GM21529 (cell line): ENCODE results near the gene BDH1.
"Not testable (repeated sequence)": the region's sequence is repeated elsewhere in the genome, so short reads cannot be mapped to it uniquely, and the experiment has no call there.

Experiments used
- ATAC-seq: cut with Tn5 transposase; IDR thresholded peaks from one replicate; pipeline ENCODE4 v1.9.1; 2021; ENCODE audit not compliant: unreplicated experiment

Gene BDH1

GRCh38 chr3:197578376-197578775, 22.6 kb upstream of the BDH1 start:
- ATAC-seq = no peak

GRCh38 chr3:197577366-197578074, 21.8 kb upstream of the BDH1 start:
- ATAC-seq = no peak

- ATAC-seq = no peak
Measured at GRCh38 chr3:197576838-197577237, 21.1 kb upstream of the BDH1 start.

GRCh38 chr3:197575362-197575761, 19.6 kb upstream of the BDH1 start:
- ATAC-seq = no peak

GRCh38 chr3:197574396-197574991, 18.7 kb upstream of the BDH1 start:
- not testable (repeated sequence) for ATAC-seq

GRCh38 chr3:197573048-197573767, 17.4 kb upstream of the BDH1 start:
- ATAC-seq = no peak

- not testable (repeated sequence) for ATAC-seq
Measured at GRCh38 chr3:197571880-197572172, 16.1 kb upstream of the BDH1 start.

GRCh38 chr3:197571074-197571879, 15.5 kb upstream of the BDH1 start:
- not testable (repeated sequence) for ATAC-seq

GRCh38 chr3:197569433-197569832, 13.7 kb upstream of the BDH1 start:
- ATAC-seq = not testable (repeated sequence)

- ATAC-seq = no peak
Measured at GRCh38 chr3:197567904-197568681, 12.3 kb upstream of the BDH1 start.

- not testable (repeated sequence) for ATAC-seq
Measured at GRCh38 chr3:197566155-197566554, 10.4 kb upstream of the BDH1 start.

- ATAC-seq = no peak
Measured at GRCh38 chr3:197564097-197564843, 8.5 kb upstream of the BDH1 start.

GRCh38 chr3:197562398-197563251, 6.9 kb upstream of the BDH1 start:
- ATAC-seq = no peak

- no peak for ATAC-seq
Measured at GRCh38 chr3:197561926-197562325, 6.2 kb upstream of the BDH1 start.

- ATAC-seq = no peak
Measured at GRCh38 chr3:197559651-197560050, 3.9 kb upstream of the BDH1 start.

GRCh38 chr3:197554562-197555280, 1.0 kb downstream of the BDH1 start:
- ATAC-seq = peak; percentile 97

GRCh38 chr3:197554196-197554561, 1.6 kb downstream of the BDH1 start:
- ATAC-seq = peak; percentile 0

GRCh38 chr3:197552198-197552597, 3.6 kb downstream of the BDH1 start:
- ATAC-seq = no peak
